ENCODE data around the gene STT3B. TPM values are rescaled to one million over a fixed set of nuclear protein-coding genes. Genes with fewer than 3 reads are reported as not detected.
A peak's percentile ranks its signal among the peaks of the same experiment; 100 is the strongest.

The STT3B gene
- total and polyA plus RNA-seq, 2 of the 13 experiments (the other 11 are each of a cell fraction or from before 2014, with no cell fraction given): 85.0 to 205 TPM

GRCh38 chr3:31533169-31534064 lies 692 bp downstream of the STT3B start (continued):
- TF ChIP-seq GABPA (IDR thresholded peaks at IDR 0.05; ENCODE audit: low read depth, low read length) (no peak), GABPA (CRISPR knock-in tag; IDR thresholded peaks at IDR 0.05; ENCODE audit: low read depth) (no peak), REST (IDR thresholded peaks at IDR 0.05; ENCODE audit: borderline replicate concordance in 1 of 2, low read depth in 1 of 2, low read length in 2 of 2) (no peak), ZNF710 (CRISPR knock-in tag; IDR thresholded peaks at IDR 0.05; ENCODE audit: borderline replicate concordance) (0 out of 2 replicates have a peak, but pooled peaks have one; percentile 24), ZNF841 (CRISPR knock-in tag; IDR thresholded peaks at IDR 0.05; ENCODE audit: borderline replicate concordance) (no peak), SOX13 (IDR thresholded peaks at IDR 0.05) (no peak), SOX13 (CRISPR knock-in tag; conservative IDR thresholded peaks at IDR 0.05 in 1 of 2, IDR thresholded peaks at IDR 0.05 in 1 of 2) (no peak), YEATS4 (CRISPR knock-in tag; IDR thresholded peaks at IDR 0.05; ENCODE audit: borderline replicate concordance) (peak; percentile 47; the same call in 1 of the 2 replicates), CENPX (CRISPR knock-in tag; IDR thresholded peaks at IDR 0.05) (no peak), ATF1 (CRISPR knock-in tag; IDR thresholded peaks at IDR 0.05) (no peak), NFATC3 (CRISPR knock-in tag; IDR thresholded peaks at IDR 0.05) (no peak), FOXO1 (CRISPR knock-in tag; IDR thresholded peaks at IDR 0.05) (no peak), NFIC (IDR thresholded peaks at IDR 0.05; ENCODE audit: low read length) (no peak), PRPF4 (IDR thresholded peaks at IDR 0.05; ENCODE audit: low read depth, low read length, poor library complexity, severe bottlenecking) (no peak)
- TF ChIP-seq, protein P1, sequence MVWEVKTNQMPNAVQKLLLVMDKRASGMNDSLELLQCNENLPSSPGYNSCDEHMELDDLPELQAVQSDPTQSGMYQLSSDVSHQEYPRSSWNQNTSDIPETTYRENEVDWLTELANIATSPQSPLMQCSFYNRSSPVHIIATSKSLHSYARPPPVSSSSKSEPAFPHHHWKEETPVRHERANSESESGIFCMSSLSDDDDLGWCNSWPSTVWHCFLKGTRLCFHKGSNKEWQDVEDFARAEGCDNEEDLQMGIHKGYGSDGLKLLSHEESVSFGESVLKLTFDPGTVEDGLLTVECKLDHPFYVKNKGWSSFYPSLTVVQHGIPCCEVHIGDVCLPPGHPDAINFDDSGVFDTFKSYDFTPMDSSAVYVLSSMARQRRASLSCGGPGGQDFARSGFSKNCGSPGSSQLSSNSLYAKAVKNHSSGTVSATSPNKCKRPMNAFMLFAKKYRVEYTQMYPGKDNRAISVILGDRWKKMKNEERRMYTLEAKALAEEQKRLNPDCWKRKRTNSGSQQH (CRISPR knock-in tag; IDR thresholded peaks at IDR 0.05; ENCODE audit: low read depth): no peak
- TF ChIP-seq, protein P2, sequence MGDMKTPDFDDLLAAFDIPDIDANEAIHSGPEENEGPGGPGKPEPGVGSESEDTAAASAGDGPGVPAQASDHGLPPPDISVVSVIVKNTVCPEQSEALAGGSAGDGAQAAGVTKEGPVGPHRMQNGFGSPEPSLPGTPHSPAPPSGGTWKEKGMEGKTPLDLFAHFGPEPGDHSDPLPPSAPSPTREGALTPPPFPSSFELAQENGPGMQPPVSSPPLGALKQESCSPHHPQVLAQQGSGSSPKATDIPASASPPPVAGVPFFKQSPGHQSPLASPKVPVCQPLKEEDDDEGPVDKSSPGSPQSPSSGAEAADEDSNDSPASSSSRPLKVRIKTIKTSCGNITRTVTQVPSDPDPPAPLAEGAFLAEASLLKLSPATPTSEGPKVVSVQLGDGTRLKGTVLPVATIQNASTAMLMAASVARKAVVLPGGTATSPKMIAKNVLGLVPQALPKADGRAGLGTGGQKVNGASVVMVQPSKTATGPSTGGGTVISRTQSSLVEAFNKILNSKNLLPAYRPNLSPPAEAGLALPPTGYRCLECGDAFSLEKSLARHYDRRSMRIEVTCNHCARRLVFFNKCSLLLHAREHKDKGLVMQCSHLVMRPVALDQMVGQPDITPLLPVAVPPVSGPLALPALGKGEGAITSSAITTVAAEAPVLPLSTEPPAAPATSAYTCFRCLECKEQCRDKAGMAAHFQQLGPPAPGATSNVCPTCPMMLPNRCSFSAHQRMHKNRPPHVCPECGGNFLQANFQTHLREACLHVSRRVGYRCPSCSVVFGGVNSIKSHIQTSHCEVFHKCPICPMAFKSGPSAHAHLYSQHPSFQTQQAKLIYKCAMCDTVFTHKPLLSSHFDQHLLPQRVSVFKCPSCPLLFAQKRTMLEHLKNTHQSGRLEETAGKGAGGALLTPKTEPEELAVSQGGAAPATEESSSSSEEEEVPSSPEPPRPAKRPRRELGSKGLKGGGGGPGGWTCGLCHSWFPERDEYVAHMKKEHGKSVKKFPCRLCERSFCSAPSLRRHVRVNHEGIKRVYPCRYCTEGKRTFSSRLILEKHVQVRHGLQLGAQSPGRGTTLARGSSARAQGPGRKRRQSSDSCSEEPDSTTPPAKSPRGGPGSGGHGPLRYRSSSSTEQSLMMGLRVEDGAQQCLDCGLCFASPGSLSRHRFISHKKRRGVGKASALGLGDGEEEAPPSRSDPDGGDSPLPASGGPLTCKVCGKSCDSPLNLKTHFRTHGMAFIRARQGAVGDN (CRISPR knock-in tag; IDR thresholded peaks at IDR 0.05): peak; percentile 8; the same call in 1 of the 2 replicates
